H9 (cell line): Measurements from ENCODE around the gene CASK. TPM values are rescaled to one million over a fixed set of nuclear protein-coding genes. Genes with fewer than 3 reads are reported as not detected.
"Not testable (repeated sequence)": the region's sequence is repeated elsewhere in the genome, so short reads cannot be mapped to it uniquely, and the experiment has no call there.

Experiments
- DNase-seq: peaks from one replicate; pipeline ENCODE4 v3.0.0-alpha.2; 2017
- H2AFZ ChIP-seq: one replicate; pipeline ENCODE4 v1.6.1; 2013; ENCODE audit warnings: mild to moderate bottlenecking, low read length, control low read depth, moderate library complexity
- H2AK5ac ChIP-seq: 2 replicates; pipeline ENCODE4 v1.6.1; 2013; ENCODE audit warnings: low read length, control low read depth, mixed read lengths; ENCODE audit not compliant: insufficient read length
- H2BK120ac ChIP-seq: one replicate; pipeline ENCODE4 v1.6.1; 2013; ENCODE audit warnings: low read depth, mild to moderate bottlenecking, low read length, control low read depth, inconsistent platforms; ENCODE audit not compliant: poor library complexity, severe bottlenecking
- H2BK12ac ChIP-seq: 2 replicates; pipeline ENCODE4 v1.6.1; 2013; ENCODE audit warnings: low read length, control low read depth, mixed read lengths, low read depth; ENCODE audit not compliant: insufficient read length
- H2BK15ac ChIP-seq: 2 replicates; pipeline ENCODE4 v1.6.1; 2013; ENCODE audit warnings: low read depth, low read length, control low read depth
- H2BK20ac ChIP-seq: one replicate; pipeline ENCODE4 v1.6.1; 2013; ENCODE audit warnings: low read depth, mild to moderate bottlenecking, low read length, control low read depth, inconsistent platforms; ENCODE audit not compliant: poor library complexity, severe bottlenecking
- H2BK5ac ChIP-seq: 2 replicates; pipeline ENCODE4 v1.6.1; 2013; ENCODE audit warnings: low read length, control low read depth, mixed read lengths; ENCODE audit not compliant: insufficient read length
- H3K14ac ChIP-seq: 2 replicates; pipeline ENCODE4 v1.6.1; 2013; ENCODE audit warnings: low read length, control low read depth; ENCODE audit not compliant: insufficient read depth
- H3K18ac ChIP-seq: 2 replicates; pipeline ENCODE4 v1.6.1; 2013; ENCODE audit warnings: low read depth, mild to moderate bottlenecking, mixed read lengths, low read length, control low read depth; ENCODE audit not compliant: insufficient read length
- H3K23ac ChIP-seq: 2 replicates; pipeline ENCODE4 v1.6.1; 2013; ENCODE audit warnings: low read length, control low read depth, mixed read lengths, low read depth; ENCODE audit not compliant: insufficient read length
- H3K23me2 ChIP-seq: 2 replicates; pipeline ENCODE4 v1.6.1; 2013; ENCODE audit warnings: low read depth, mild to moderate bottlenecking, mixed read lengths, low read length, control low read depth; ENCODE audit not compliant: insufficient read length, poor library complexity, severe bottlenecking
- H3K27ac ChIP-seq: 2 replicates; pipeline ENCODE4 v1.5.1; 2013; ENCODE audit warnings: low read length, control low read depth, mixed read lengths, low read depth; ENCODE audit not compliant: insufficient read length
- H3K27me3 ChIP-seq: 2 replicates; pipeline ENCODE4 v1.6.1; 2013; ENCODE audit warnings: low read length, control low read depth, inconsistent platforms; ENCODE audit not compliant: insufficient read depth
- H3K4ac ChIP-seq: 2 replicates; pipeline ENCODE4 v1.6.1; 2013; ENCODE audit warnings: low read depth, mild to moderate bottlenecking, control low read depth, inconsistent platforms, low read length, moderate library complexity
- H3K4me1 ChIP-seq: 2 replicates; pipeline ENCODE4 v1.6.1; 2013; ENCODE audit warnings: low read length, control low read depth, inconsistent platforms; ENCODE audit not compliant: insufficient read depth
- H3K4me2 ChIP-seq: 2 replicates; pipeline ENCODE4 v1.6.1; 2013; ENCODE audit warnings: low read length, control low read depth, mixed read lengths; ENCODE audit not compliant: insufficient read length, insufficient read depth
- H3K56ac ChIP-seq: 2 replicates; pipeline ENCODE4 v1.6.1; 2013; ENCODE audit warnings: low read depth, mild to moderate bottlenecking, mixed read lengths, low read length, control low read depth; ENCODE audit not compliant: insufficient read length
- H3K79me1 ChIP-seq: 2 replicates; pipeline ENCODE4 v1.6.1; 2013; ENCODE audit warnings: low read depth, mild to moderate bottlenecking, moderate library complexity, low read length, control low read depth, inconsistent platforms; ENCODE audit not compliant: insufficient read depth, poor library complexity, severe bottlenecking
- H3K79me2 ChIP-seq: 2 replicates; pipeline ENCODE4 v1.6.1; 2013; ENCODE audit warnings: low read length, control low read depth, inconsistent platforms; ENCODE audit not compliant: insufficient read depth
- H3K9ac ChIP-seq: 2 replicates; pipeline ENCODE4 v1.6.1; 2013; ENCODE audit warnings: low read length, control low read depth, mixed read lengths; ENCODE audit not compliant: insufficient read length; ENCODE audit errors: extremely low read depth
- H3K9me3 ChIP-seq: one replicate; pipeline ENCODE4 v1.6.1; 2013; ENCODE audit warnings: low read depth, low read length, inconsistent platforms; ENCODE audit not compliant: control insufficient read depth
- H3T11ph ChIP-seq: one replicate; pipeline ENCODE4 v1.6.1; 2013; ENCODE audit warnings: mild to moderate bottlenecking, low read length, control low read depth, inconsistent platforms
- H4K20me1 ChIP-seq: one replicate; pipeline ENCODE4 v1.6.1; 2013; ENCODE audit not compliant: control insufficient read depth, insufficient read length, insufficient read depth
- H4K5ac ChIP-seq: 2 replicates; pipeline ENCODE4 v1.6.1; 2013; ENCODE audit warnings: low read depth, mild to moderate bottlenecking, mixed read lengths, low read length, control low read depth; ENCODE audit not compliant: insufficient read length
- H4K8ac ChIP-seq: replicated peaks from 2 replicates; pipeline ENCODE4 v1.6.1; 2013; ENCODE audit warnings: low read length, control low read depth, mixed read lengths, low read depth; ENCODE audit not compliant: insufficient read length
- H4K91ac ChIP-seq: 2 replicates; pipeline ENCODE4 v1.6.1; 2013; ENCODE audit warnings: low read depth, mild to moderate bottlenecking, moderate library complexity, mixed read lengths, low read length, control low read depth; ENCODE audit not compliant: insufficient read length
- H3K27ac Mint-ChIP-seq, 3 experiments: 2 replicates in 2 of 3; 3 replicates in 1 of 3; pipeline ENCODE4 v1.8.0; 2020 to 2021; ENCODE audit warnings: mixed read lengths in 3 of 3, mild to moderate bottlenecking in 1 of 3, moderate library complexity in 1 of 3
- H3K27me3 Mint-ChIP-seq: 2 replicates; pipeline ENCODE4 v1.8.0; 2021; ENCODE audit warnings: low read depth, mild to moderate bottlenecking, moderate library complexity, mixed read lengths
- H3K36me3 Mint-ChIP-seq, 3 experiments: 2 replicates in 2 of 3; 3 replicates in 1 of 3; pipeline ENCODE4 v1.8.0; 2020 to 2021; ENCODE audit warnings: low read depth in 3 of 3, mixed read lengths in 3 of 3; ENCODE audit not compliant: insufficient read depth in 1 of 3
- H3K4me1 Mint-ChIP-seq, 2 experiments: 2 replicates each; pipeline ENCODE4 v1.8.0; 2020; ENCODE audit warnings: mixed read lengths in 2 of 2
- H3K4me3 Mint-ChIP-seq, 2 experiments: 2 replicates in 1 of 2; 3 replicates in 1 of 2; pipeline ENCODE4 v1.8.0; 2020 to 2021; ENCODE audit warnings: mild to moderate bottlenecking in 2 of 2, mixed read lengths in 2 of 2, moderate library complexity in 1 of 2
- H3K9me3 Mint-ChIP-seq, 2 experiments: 2 replicates in 1 of 2; 3 replicates in 1 of 2; pipeline ENCODE4 v1.8.0; 2020; ENCODE audit warnings: mild to moderate bottlenecking in 2 of 2, mixed read lengths in 2 of 2, moderate library complexity in 1 of 2
- WGBS: extraction: QIAGEN DNeasy Blood & Tissue Kit; methylation state at CpG from one replicate; pipeline ENCODE4 v1.1.7; 2013; ENCODE audit warnings: missing lambda C conversion rate, low lambda C conversion rate, mixed read lengths; ENCODE audit not compliant: insufficient read length; ENCODE audit errors: extremely low coverage; 5-methylcytosine and 5-hydroxymethylcytosine counted together
- total RNA-seq: library from RNA; stranded (reverse); gene quantifications from 2 replicates; pipeline ENCODE4 v1.2.1, GENCODE V29; 2021
- TF ChIP-seq, protein P1 (sequence below): fragments of 200-600 bp; sonication (generic); conservative IDR thresholded peaks from 3 replicates; pipeline ENCODE4 v1.8.0; 2021; ENCODE audit warnings: antibody characterized with exemption, mild to moderate bottlenecking

Gene CASK
- total RNA-seq, 1 experiment from 2014 or later = 44.1 TPM

DNA sequence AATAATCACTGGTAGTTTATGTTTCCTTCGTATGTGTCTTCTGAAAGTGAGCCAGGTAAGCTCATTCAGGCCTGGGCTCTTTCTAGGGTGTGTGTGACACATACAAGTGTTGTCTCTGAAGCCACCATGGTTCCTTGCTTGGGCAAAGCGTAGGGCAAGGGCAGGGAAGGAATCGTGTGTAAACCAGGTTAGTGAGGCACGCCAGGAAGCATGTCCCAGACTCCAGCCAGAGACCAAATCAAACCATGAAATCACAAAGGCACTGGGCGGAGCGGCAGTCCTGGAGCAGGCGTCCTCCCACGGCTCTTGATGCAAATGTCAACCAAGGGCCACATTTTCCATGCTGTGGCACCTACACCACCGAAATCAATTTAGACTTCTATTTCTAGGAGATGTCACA lies 409.2 kb downstream of the CASK start:
- Histone ChIP-seq H3K9ac (no peak overlapping the region), H3K23me2 (no peaks in the 10 kb centered on the region), H3K56ac (no peak overlapping the region), H2BK5ac (no peak overlapping the region), H2BK120ac (no peak overlapping the region), H4K8ac (no peak overlapping the region), H2BK20ac (no peak overlapping the region), H3K18ac (no peak overlapping the region), H2BK15ac (no peak overlapping the region), H3K4ac (no peak overlapping the region), H3K9me3 (no peaks in the 10 kb centered on the region), H4K20me1 (no peaks in the 10 kb centered on the region), H3K4me1 (peaks cover 3% of the 10 kb centered on the region; the same call in 1 of the 2 replicates), H3K23ac (no peak overlapping the region), H2BK12ac (no peak overlapping the region), H3T11ph (no peak overlapping the region), H4K5ac (no peak overlapping the region), H3K14ac (no peak overlapping the region), H4K91ac (no peak overlapping the region), H3K27me3 (no peaks in the 10 kb centered on the region), H2AK5ac (no peak overlapping the region), H2AFZ (no peak overlapping the region), H3K79me1 (no peaks in the 10 kb centered on the region), H3K79me2 (no peaks in the 10 kb centered on the region), H3K27ac (no peak overlapping the region), H3K4me2 (no peak overlapping the region)
- H3K9me3 Mint-ChIP-seq = peaks cover 43 to 64% of the 10 kb centered on the region in 2 experiments
- TF ChIP-seq, protein P1, sequence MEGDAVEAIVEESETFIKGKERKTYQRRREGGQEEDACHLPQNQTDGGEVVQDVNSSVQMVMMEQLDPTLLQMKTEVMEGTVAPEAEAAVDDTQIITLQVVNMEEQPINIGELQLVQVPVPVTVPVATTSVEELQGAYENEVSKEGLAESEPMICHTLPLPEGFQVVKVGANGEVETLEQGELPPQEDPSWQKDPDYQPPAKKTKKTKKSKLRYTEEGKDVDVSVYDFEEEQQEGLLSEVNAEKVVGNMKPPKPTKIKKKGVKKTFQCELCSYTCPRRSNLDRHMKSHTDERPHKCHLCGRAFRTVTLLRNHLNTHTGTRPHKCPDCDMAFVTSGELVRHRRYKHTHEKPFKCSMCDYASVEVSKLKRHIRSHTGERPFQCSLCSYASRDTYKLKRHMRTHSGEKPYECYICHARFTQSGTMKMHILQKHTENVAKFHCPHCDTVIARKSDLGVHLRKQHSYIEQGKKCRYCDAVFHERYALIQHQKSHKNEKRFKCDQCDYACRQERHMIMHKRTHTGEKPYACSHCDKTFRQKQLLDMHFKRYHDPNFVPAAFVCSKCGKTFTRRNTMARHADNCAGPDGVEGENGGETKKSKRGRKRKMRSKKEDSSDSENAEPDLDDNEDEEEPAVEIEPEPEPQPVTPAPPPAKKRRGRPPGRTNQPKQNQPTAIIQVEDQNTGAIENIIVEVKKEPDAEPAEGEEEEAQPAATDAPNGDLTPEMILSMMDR = no peak
- no peak overlapping the region for H3K4me3 Mint-ChIP-seq
- no peaks in the 10 kb centered on the region for H3K27me3 Mint-ChIP-seq
- H3K27ac Mint-ChIP-seq = peak overlapping the region in 2 of 3 experiments; percentile 67 to 73; a peak in 2 of 7 replicates
- H3K36me3 Mint-ChIP-seq = peaks cover 0 to 9% (median 0%) of the 10 kb centered on the region in 3 experiments; a peak in 4 of 7 replicates
- H3K4me1 Mint-ChIP-seq = peaks cover 15 to 30% of the 10 kb centered on the region in 2 experiments
- no peak for DNase-seq
- WGBS = no CpG with 5 or more reads among the region's 9 CpGs

DNA sequence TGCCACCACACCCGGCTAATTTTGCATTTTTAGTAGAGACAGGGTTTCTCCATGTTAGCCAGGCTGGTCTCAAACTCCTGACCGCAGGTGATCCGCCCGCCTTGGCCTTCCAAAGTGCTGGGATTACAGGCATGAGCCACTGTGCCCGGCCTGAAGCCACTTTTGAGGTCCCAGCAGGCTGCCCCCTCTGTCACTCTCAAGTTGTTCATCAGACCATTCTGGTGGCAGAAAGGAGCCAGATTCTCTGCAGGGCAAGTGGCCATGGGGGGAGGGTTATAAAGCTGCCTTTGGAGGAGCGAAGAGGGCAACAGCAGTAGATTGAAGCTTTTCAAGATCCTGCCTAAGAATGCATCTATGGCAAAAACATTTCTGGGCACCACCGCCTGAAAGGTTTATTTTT lies 410.5 kb downstream of the CASK start:
- H4K20me1 ChIP-seq, H3K9me3 ChIP-seq, H3K4ac ChIP-seq, H2BK12ac ChIP-seq, H4K5ac ChIP-seq, H2BK120ac ChIP-seq, H2AK5ac ChIP-seq, H4K8ac ChIP-seq, H3K23ac ChIP-seq, H4K91ac ChIP-seq, H2BK15ac ChIP-seq, H2AFZ ChIP-seq, H3K27me3 Mint-ChIP-seq, H3K27ac ChIP-seq, H3T11ph ChIP-seq, H2BK5ac ChIP-seq, H3K23me2 ChIP-seq, H3K79me1 ChIP-seq, H3K14ac ChIP-seq, H3K18ac ChIP-seq, H3K27ac Mint-ChIP-seq, H3K4me1 ChIP-seq, H3K4me3 Mint-ChIP-seq, H2BK20ac ChIP-seq, DNase-seq, H3K56ac ChIP-seq, H3K9ac ChIP-seq, H3K79me2 ChIP-seq, H3K4me2 ChIP-seq, H3K36me3 Mint-ChIP-seq, H3K27me3 ChIP-seq: not testable (repeated sequence)
- Mint-ChIP-seq H3K9me3 (peaks cover 47 to 57% of the 10 kb centered on the region in 2 experiments), H3K4me1 (peaks cover 15 to 30% of the 10 kb centered on the region in 2 experiments)
- no CpG with 5 or more reads among the region's 7 CpGs for WGBS
